GM19025 (cell line): Measurements from ENCODE around the gene NME4.
"Not testable (repeated sequence)": the region's sequence is repeated elsewhere in the genome, so short reads cannot be mapped to it uniquely, and the experiment has no call there.

Experiments
- ATAC-seq: cut with Tn5 transposase; IDR thresholded peaks from one replicate; pipeline ENCODE4 v1.9.1; 2021; ENCODE audit warnings: mild to moderate bottlenecking, low read depth, moderate library complexity; ENCODE audit not compliant: unreplicated experiment

NME4 gene

DNA sequence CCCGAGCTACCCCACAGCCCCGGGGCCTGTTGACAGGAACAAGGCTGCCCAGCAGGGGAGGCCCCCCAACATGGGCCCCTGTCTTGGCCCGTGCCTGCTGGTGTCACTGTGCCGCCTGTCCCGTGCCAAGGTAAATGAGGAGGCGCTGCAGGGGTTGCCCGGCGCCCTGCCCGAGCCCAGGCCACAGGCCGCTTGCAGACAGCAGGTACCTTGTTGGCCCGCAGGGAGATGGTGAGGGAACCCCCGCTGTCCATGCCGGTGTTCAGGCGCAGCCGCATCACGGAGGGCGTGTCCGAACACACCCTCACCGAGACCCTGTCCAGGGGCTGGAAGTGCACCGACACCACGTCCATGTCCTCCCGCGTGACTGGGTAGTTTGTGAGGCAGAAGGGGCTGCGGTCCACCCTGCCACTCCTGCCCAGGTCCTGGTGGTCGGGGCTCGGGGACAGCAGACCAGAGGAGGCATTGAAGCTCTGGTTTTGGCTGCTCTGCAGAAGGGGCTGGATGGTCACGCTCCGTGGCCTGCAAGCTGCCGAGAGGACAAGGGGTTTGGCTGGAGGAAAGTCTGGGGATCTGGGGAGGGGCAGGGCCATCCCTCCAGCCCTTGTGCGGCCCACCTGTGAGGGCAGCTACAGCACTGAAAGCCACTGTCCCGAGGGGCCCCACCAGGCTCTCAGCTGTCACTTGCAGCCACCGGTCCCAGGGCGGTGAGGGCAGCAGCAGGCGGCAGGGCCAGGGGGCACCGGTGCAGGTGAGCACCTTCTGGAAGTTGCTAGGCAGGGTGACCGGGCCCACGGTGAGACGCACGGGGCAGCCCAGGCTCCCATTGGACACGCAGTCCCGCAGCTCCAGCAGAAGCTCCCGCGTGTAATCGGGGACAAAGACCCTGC, 20.8 kb upstream of the NME4 start:
- ATAC-seq = no peak

DNA sequence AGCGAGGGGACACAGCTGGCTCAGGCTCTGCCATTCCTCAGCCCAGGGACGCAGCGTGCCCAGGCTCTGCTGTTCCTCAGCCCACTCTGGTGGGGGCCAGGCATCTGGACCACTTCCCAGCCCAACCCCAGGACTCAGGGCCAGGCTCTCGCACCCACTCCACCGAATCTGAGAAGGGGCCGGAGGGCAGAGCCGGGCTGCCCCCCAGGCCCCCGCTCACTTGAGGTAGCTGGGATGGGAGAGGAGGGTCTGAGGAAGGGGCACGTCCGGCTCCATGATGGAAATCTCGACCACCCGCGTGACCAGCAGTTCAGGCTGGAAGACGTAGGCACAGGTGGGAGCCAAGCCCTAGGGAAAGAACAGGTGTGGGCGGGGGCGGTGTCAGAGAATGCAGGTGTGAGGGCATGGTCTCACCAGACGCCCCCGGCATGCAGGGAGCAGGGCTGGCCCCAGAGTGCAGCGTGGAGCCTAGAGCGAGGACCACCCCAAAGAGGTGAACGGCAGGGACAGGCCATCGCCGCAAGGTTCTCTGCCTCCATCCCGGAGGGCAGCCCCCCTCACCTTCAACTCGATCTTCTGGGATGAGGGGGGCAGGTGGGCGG, 20.1 kb upstream of the NME4 start:
- no peak for ATAC-seq

DNA sequence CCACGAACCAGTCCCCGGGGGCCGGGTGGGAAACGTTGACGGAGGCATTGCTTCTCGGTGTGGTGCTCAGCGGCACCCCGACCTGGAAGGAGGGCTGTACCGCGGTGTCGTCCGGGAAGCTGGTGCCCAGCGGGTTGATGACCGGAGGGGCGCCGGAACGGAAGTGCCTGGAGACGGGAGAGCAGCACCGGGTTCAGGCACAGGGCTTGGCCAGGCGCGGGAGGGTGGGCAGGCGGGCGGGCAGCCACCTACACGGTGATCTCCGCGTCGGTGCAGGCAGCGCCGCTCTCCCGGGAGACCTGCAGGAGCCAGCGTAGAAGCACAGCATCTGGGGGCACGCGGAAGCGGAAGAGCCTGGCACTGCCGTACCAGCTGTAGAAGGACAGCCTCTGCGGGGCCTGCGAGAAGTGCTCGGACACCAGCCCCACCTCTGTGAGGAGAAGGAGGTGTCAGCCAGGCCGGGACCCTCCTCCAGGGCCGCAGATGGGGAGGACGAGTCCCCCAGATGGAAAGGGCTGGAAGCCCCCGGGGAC, 19.5 kb upstream of the NME4 start:
- no peak for ATAC-seq

- ATAC-seq = not testable (repeated sequence)
These were observed 18.7 kb upstream of the NME4 start for GRCh38 chr16:378113-378820.

DNA sequence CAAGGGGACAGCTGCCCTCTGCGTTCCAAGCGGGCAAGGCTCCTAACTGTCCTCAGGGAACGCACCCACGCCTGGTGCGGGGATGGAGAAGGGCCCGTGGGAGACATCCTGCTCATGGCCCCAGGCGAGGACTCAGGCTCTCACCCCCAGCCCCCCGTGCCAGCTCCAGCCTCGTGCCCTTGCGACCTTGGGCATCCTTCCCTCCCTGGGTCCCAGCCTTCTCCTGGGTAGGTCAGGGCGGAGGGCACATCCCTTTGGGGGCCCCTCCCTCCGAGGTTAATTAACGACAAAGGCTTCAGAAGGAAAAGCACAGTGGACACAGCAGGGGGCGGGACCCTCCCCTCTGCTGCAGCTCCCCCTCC, 18.2 kb upstream of the NME4 start:
- no peak for ATAC-seq

GRCh38 chr16:379183-379960, 17.6 kb upstream of the NME4 start:
- ATAC-seq = no peak

DNA sequence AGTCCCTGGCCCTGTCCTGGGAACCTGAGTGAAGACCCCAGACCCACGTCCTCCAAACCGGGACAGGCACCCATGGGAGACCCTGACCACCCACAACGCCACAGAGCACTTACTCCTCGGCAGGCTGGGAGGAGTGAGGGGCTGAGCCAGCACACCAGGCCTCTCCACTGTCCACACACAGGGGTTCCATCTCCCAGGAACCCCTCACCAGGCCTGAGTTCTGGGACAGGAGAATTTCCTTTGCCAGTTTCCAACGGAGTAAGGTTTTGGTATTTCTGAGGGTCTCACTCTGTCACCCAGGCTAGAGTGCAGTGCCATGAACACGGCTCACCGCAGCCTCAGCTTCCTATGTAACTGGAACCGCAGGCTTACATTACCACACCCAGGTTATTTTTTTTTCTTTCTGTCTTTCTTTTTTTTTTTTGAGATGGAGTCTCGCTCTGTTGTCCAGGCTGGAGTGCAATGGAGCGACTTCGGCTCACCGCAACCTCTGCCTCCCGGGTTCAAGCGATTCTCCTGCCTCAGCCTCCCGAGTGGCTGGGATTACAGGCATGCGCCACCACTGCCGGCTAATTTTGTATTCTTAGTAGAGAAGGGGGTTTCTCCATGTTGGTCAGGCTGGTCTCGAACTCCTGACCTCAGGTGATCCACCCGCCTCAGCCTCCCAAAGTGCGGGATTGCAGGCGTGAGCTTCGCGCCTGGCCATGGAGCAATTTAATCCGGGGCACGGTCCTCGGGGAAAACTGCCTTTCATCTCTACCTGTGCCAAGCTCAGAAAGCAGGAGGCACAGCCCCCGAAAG, 16.8 kb upstream of the NME4 start:
- no peak for ATAC-seq

GRCh38 chr16:380762-381011, 16.3 kb upstream of the NME4 start:
- no peak for ATAC-seq

GRCh38 chr16:381012-381788, 15.8 kb upstream of the NME4 start:
- peak; percentile 24 for ATAC-seq

DNA sequence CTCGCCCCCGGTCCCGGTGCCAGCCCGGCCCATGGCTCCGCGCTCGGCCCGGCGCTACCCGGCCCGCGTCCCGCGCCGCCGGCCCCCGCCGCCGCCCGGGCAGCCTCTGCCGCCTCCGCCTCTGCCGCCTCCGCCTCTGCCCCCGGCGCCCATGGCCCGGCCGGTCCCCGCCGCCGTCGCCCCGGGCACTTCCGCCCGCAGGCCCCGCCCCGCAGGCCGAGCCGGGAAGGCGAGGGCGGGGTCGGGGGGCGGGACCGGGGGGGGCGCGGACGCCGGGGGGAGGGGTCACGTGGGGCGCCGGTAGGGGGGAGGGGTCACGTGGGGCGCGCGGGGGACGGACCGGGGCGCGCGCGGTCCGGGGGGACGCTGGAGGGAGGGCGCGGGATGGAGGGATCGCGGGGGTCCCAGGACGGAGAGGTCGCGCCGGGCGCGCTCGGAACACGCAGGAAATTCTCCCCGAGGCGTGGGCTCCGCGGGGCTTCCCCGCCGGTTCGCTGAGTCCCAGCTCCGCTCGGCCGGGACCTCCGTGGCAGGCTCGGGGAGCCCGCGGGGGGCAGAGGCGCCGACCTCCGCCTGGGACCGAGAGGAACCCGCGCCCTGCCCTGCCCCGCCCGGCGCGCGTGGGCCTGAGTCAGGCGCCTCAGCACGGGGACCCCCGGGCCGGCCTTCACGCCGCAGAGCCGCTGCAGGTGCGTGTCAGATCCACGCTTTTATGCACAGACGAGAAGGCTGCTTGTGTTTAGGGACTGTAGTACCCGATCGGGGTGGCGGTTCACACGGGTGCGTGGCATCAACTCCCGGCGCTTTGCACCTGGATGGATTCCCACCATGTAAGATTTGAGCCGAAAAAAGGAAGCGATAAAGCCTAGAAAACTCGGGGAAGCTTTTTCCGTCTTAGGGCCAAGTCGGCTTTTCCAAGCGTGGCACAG, 14.9 kb upstream of the NME4 start, which contains the start of gene PGAP6:
PGAP6 (minus strand) TSS at position 190 of the 929 bp plus-strand sequence; CDS start at position 33, 157 bp downstream.
- peak; percentile 47 for ATAC-seq

DNA sequence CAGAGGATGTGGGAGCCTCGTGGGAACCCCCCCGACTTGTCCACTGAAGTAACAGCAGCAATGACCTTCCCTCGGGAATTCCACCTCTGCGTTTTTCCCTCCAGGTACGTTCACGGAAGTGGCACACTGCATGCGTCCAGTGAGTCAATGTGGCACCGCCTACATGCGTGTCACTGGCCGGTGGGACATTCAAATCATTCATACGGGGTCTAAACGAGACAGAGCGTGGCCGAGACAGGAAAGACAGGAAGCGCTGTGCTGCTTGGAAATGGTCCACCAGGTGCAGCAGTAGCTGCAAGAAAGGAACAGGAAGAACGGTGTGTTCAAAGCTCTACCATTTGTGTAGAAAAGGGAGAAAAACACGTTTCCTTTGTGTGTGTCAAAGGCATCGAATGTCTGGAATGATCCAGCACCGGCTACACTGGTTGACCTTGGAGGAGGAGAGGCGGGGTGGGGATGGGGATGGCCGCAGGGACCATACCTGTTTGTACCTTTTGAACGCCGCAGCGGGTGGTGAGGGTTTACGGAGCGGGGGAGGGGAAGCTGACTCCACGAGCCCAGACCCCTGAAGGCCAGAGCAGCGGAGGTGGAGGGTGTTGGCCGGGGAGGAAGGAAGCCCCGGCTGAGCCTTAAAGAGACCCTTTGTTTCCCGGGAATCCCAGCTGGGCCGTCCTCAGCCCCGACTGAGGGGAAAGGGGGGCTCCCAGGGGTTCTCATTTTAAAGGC, 13.5 kb upstream of the NME4 start:
- no peak for ATAC-seq

DNA sequence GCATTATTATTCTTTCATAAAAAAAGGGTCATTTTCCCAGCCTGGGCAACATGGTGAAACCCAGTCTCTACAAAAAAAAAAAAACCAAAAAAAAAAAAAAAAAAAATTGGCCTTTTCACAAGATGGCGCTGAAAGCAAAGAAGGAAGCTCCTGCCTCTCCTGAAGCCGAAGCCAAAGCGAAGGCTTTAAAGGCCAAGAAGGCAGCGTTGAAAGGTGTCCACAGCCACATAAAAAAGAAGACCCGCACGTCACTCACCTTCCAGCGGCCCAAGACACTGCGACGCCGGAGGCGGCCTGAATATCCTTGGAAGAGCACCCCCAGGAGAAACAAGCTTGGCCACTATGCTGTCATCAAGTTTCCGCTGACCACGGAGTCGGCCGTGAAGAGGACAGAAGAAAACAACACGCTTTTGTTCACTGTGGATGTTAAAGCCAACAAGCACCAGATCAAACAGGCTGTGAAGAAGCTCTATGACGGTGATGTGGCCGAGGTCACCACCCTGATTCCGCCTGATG, 10.3 kb upstream of the NME4 start:
- ATAC-seq = no peak

DNA sequence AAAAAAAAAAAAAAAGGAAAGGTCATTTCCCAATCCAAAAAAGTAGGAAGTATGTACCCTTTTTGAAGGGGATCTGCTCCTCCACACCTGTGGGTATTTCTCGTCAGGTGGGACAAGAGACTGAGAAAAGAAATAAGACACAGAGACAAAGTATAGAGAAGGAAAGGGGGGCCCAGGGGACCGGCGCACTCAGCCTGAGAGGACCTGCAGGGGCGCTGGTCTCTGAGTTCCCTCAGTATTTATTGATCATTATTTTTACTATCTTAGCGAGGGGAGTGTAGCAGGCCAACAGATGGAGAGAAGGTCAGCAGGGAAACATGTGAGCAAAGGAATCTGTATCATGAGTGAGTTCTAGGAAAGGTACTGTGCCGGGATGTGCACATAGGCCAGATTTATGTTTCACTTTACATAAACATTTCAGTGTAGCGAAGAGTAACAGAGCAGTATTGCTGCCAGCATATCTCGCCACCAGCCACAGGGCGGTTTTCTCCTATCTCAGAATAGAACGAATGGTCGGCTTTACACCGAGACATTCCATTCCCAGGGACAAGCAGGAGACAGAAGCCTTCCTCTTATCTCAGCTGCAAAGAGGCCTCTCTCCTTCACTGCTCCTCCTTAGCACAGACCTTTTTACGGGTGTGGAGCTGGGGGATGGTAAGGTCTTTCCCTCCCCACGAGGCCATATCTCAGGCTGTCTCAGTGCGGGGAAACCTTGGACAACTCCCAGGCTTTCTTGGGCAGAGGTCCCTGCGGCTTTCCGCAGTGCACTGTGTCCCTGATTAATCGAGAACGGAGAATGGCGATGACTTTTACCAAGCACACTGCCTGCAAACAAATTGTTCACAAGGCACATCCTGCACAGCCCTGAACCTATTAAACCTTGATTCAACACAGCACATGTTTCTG, 9.0 kb upstream of the NME4 start:
- ATAC-seq = not testable (repeated sequence)

- ATAC-seq = no peak
These were observed 7.6 kb upstream of the NME4 start for GRCh38 chr16:389352-389751.

- no peak for ATAC-seq
These were observed 5.1 kb upstream of the NME4 start for GRCh38 chr16:391885-392335.

GRCh38 chr16:392450-393030, 4.5 kb upstream of the NME4 start:
- ATAC-seq = no peak
